HG02973 (cell line): ENCODE measurements around the gene LHFPL2.
A peak's percentile ranks its signal among the peaks of the same experiment; 100 is the strongest.

Source experiments
- ATAC-seq: cut with Tn5 transposase; IDR thresholded peaks from one replicate; pipeline ENCODE4 v1.9.1; 2021; ENCODE audit warnings: moderate library complexity; ENCODE audit not compliant: unreplicated experiment

LHFPL2 gene

DNA sequence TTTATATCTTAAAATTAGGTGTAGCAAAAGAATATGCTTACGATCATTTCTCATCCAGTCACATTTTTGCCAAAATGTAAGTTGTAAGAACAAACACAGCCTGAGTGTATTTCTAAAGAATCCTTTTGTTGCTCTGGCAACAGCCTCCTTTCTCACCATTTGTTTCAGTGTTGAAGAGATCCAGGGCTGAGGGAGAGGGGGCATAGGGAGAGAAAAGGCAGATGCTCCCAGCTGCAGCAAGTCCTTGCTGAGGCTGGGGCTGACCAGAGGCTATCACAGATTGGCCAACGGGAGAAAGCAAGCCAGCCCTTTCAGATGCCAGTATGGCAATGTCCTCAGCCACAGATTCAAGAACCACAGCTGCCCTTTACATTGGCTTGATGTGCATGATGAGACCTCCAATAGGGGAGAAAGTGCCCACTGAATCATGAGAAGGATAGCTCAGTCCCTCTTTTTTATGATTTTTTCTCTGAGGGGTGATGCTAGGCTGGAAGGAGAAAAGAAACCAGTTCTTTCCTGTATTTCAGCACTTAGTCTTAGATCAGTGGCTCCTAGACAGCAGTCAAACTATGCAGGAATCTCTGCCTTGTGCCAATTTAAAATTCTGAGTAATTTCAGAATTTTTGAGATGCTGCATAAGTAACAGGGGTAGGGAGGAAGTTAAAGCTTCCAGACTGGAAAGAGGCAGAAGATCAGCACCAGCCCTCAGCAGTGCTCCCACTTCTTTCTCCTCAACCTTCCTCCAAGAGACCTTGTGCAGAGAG, 142.1 kb downstream of the LHFPL2 start:
- ATAC-seq = no peak

DNA sequence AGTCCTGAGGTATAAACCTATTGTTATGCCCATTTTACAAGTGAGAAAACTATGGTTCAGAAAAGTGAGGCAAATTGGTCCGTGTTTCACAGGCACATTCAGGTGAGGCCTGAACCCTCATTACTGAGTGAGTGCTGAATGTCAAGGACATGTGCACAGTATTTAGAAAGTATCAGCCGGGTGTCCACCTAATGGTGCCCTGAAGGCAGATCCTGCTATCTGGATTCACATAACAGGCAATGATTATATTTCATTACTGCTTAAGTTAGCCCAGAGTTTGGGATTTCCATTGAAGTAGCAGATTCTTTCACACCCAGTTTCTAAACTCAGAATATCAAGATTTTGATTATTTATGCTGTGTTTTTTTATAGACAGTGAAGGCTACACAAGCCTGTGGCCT, 142.7 kb downstream of the LHFPL2 start:
- ATAC-seq = no peak

DNA sequence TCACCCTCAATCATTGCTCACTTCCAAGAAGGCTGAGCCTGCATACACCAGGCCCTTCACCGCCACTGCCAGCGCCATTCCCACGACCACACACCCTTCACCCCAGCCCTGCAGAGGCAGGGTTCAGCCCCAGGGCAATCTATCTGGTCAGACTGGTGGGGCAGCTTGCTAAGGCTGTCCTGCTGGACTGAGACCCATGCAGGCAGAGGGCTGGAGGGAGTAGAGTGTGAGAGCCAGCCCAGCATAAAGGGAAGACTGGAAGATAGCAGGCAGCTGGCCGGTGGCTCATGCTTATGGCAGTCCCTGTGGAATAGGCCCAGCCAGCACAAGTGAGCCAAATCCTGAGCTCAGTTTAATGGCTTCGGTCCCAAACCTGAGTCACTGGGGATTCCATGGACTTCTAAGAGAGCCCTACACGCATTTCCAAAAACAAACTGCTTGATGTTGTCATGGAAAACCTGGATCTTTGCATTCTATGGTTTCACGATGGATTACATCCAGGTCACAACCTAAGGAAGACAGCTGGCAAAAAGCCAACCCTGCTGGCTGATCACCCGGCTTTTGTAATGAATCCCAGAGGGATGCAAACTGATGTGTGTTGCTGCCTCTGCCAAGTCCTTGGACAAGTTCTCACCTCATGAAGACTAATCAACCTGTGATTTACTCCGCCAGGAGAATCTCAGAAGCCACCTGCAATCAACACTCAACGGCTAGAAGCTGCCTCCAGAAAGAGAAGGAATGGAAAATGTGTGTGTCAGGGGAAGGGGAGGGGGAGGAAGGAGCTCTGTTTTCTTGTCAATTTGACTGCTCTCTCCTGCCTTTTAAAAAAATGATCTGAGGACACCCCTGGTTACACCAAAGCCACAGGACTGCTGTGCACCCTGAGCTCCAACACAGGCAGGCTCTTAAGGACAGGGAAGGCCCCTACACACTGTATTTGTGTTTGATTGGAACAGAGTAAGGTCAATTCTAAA, 143.6 kb downstream of the LHFPL2 start:
- ATAC-seq = no peak

DNA sequence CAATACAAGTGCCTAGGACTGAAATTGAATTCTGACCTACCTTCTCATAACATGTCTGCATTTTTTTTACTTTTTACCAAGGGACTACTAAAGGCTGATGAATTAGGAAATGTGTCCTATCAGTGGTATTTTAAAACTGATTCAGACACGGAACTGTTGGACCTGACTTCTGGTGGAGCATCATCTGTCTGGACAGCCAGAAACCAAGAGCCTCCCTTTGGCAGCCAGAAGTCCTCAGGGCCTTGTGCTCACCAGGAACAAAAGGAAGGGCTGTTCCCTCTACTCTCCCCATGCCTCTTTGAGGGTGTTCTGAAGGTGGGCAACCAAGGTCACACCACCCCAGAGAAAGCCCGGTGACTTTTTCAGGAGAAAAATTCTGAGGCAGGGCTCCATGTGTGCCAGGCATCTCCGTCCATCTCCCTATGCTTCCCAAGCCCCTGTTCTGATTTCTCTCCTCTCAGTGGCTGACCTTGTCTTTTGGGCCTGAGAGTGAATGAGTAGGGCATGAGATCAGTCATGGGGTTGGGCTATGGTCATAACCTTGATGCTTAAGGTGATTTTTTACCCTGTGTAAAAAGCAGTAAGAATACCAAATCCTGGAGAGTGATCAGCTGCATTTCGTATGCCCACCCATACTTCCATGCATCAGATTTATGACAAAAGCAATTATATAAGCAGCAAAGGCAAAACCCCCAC, 144.5 kb downstream of the LHFPL2 start:
- no peak for ATAC-seq

DNA sequence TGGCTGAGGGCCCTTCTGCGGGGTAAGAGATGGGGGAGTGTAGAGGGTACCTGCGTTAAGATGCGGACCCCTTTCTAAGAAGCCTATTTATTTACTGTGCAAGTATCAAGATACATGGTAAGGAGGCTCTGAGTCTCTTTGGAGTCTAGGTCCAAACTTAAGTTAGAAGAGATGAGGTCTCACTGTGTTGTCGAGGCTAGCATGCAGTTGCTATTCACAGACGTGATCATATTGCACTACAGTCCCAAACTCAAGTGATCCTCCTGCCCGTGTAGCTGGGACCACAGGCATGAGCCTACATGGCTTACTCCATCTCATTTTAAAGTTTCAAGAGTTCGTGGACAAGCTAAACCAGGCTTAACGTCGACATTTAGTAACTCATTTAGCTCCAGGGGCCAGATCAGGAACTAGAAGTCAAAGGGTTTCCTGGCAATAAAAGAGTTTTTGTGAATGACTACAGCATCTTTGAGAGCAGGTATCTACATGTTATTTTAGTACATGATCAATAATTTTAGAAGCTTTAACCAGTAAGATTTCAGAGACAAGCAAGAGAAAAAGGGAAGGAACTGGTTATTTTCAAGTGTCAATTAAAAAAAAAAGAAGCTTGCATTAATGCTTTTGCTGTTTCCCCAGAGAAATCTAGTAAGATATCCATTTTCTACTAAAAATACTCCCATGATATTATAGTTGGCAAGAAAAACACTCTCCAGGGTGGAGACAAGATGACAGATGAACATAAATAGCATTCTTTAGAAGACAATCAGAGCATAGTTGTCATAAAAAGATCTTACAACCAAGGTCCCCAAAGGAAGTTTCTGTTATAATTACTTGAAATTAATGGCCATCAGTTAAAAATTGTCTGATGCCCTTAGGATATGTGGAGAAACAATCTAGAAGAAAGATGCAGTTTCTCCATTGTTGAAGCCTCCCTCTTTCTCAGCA, 146.9 kb downstream of the LHFPL2 start:
- no peak for ATAC-seq

DNA sequence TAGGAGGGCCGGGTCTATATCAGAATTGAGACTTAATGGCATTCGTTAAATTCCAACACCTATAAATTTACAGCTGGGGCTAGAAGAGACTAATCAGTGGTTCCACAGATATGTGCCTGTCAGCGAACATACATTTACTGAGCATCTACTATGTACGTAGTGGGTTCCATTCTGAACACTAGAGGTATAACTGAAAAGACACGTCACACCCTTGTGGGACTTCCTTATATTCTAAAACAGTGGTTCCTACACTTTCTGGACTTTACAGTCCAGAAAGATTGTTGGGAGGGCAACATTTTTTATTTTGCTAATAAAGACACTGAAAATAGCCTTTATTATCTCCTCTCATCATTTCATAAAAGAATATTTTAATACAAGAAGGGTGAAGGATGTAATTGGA, 147.7 kb downstream of the LHFPL2 start:
- ATAC-seq = no peak

DNA sequence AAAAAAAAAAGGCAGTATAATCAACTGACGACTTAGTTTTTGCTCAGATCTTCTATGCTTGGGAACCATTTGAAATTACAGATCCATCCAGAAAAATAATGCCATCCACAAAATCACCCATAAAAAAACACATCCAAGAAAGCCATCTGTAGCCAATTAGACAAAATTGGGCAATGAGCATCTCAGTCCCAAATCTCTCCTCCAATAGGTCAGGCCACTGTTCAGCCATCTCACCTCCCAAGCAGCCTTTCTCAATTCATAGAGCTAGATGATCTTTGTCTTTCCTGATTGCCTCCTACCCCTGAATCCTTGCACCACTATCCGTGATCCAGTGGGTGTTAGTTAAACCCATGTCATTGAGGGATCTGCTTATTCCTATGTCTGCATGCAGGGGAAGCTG, 148.5 kb downstream of the LHFPL2 start:
- no peak for ATAC-seq

DNA sequence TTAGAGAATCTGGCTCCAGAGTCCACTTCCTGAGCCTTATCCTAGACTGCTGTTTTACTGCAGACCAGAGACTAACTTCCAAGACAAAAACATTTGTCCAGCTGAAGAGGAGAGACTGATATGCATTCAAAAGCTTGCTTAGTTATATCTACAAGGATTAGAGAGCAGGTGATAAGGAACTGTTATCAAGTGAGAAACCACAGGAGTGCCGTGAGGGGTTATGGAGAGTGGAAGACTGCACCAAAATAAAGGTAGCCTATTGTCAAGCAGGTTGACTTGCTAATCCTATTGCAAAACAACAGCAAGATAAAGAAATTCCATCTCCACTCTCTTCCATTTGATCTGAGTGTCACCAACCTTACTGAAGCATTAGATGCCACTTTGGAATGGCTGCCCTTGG, 149.1 kb downstream of the LHFPL2 start:
- no peak for ATAC-seq

DNA sequence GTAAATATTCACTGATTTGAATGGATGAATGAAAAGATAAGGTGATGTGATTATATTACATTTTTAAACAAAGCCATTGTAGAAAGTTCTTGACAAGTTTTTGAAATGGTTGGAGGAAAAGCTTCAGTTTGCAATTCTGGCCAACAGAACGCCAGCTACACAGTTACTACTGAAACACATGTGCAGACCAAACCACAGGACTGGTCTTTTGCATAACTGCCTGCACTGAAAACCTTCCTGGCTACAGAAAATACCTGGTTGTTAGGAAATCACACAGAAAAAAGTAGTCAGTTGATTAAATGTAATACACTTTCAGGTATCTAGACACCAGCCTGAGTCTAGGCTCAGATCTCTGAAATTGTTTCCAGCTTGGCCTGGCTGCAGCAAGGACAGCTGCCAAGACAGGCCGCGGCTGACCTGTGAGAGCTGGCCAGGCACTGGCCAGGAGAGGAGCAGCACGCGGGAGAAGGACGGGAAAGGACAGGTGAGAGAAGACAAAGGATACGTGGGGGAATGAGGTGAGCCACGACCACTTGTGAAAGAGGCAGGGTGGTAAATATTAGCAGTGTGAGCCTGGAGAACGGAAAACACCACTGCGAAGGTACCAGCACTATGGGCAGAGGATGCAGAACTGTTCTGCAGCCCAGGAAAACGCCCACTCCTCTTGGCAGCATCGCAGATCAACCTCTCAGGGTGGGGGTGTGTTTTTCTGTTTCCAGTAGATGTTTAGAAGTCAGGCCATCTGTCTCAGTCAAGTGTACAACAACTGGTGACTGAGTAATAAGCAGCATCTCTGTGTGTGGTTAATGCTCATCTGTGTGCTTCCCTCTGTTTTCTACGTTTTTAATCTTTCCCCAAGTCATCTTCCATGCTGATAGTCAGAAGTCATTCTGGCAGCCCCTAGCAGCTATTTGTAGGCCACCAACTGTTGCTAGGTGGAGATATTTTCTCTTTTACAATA, 150.7 kb downstream of the LHFPL2 start:
- ATAC-seq = no peak

DNA sequence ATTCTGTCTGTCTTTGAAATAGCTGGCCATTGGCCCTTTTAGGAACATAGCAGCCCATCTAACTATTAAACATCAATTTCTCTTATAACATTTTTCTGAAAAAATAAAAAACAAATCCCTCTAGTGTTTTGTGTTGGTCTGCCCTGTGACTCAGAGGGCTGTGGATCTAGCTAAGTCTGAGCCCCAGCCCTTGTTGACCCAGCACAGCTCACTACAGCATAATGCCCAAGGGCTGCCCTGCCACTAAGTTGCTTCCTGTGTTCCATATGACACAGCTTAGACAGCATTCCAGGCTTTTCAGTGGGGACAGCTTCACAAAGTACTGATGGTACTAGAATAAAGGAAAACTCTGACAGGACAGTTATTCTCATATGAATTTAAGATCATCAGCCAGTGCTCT, 152.2 kb downstream of the LHFPL2 start:
- no peak for ATAC-seq

DNA sequence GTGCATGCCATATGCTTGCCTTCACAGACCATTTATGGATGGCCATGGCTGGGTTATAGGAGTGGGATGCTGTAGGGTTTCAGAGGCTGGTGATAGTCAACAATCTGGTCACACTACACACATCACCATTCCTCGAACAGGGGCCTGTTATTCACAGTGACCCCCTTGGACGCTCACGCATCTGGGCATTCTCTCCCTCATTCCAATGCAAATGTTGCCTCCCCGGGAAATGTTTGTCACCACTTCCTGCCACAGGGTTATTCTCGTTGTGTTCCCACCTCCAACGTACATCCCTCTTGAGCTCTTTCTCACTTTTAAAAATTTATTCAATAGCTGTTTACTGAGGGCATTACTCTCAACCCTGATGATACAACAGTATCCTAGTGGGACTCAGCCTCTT, 152.8 kb downstream of the LHFPL2 start:
- no peak for ATAC-seq

DNA sequence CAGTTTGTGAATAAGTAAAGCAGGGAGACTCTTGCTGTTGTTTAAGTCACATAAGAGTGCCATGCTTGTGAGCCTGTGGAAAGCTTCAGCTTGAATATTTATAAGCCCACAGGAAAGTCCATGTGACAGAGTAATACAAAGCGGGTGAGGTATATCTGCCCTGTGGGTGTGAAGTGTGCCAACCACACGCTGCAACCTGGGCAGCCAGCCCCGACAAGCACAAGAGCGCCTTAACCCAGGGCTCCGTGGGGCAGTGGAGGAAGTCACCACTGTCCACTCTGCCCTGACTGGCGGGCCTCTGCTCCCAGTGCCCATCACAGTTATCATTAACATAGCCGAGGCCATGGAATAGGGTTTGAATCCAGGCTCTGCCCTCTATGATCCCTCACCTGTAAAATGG, 155.9 kb downstream of the LHFPL2 start:
- no peak for ATAC-seq

DNA sequence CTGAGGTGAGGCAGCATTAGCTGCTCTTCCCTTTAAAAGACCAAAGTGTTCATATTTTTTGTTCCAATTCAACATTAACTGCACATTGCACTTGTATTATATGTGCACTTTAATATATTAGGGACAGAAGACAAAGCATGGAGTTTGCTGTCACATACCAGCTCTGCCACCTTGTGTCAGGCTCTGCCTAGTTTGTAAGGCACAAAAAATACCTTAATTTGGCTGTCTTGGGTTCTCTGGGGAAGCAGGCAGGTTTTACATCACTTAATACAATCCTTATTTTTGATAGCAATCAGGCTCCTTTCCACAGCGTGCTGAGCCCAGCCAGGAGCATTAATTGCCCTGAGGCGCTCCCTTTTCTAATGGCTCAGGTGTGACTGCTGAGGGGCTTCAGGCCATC, 156.3 kb downstream of the LHFPL2 start:
- ATAC-seq = no peak

DNA sequence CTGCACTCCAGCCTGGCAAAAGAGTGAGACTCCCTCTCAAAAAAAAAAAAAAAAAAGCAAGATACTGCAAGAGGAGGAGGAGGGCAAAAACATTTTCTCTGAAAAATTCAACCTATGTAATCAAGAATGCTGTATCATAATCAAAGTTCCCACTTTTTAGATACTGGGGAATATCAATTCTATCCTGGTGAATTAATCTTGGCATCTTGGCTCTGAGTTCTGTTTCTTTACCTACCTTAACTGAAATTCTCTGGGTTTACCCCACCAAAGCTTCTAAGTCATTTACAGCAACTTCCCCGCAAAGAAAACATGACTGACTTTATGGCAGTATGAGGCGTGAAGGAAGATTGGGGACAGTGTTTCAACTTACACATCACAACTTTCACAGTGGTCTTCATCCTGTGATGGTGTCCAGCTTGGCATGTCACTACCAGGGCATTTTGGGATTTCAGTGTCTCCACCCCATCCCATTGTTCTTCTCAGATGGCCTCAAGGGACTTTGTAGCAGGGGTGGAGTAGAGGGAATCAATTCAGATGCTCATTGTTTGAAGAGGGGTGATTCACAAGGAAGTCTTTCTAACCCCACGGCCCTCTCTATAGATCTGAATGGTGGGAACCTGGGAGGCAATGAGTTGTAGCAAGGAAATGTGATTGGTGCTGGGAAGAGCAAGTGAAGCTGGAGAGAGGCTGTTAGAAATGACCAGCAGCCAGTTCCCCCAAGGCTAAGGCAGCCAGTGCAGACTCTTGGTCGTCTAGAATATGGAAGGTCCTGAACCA, 157.7 kb downstream of the LHFPL2 start:
- no peak for ATAC-seq

DNA sequence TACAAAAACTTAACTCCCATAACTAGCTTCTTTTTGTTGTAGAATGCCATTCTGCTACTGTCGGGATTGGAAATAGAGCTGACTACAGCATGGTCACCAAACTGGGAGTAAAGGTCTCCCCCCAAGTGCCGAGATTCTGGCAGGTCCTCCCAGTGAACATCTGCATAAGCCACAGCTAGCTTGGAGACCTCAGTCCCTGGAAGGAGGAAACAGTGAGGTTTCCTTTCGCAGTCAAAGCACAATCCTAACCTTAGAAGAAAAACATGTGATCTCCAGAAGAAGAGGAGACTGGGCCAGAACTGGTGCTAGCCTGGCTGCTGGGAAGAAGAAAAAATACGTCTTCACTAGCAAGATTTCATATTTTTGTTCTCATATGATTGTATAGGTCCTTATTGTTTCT, 160.7 kb downstream of the LHFPL2 start:
- ATAC-seq = no peak

DNA sequence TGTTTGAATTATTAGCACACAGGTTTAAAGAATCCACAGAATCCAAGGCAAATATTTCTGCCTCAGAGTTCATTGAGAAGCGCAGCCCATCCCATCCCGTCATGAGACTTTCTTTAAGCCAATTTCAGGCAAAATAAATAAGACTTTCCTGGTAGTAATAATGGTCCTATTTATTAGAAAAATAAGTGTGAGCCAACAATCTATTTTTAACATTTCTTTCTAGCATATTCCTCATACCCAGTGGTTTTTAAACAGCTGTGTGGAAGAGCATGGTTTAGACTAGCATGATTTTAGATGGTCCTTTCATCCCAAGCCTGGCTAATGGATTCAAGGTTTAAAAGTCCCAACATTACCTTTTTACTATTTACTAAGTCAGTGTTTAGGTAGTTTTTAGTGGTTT, 162.4 kb downstream of the LHFPL2 start:
- ATAC-seq = no peak

DNA sequence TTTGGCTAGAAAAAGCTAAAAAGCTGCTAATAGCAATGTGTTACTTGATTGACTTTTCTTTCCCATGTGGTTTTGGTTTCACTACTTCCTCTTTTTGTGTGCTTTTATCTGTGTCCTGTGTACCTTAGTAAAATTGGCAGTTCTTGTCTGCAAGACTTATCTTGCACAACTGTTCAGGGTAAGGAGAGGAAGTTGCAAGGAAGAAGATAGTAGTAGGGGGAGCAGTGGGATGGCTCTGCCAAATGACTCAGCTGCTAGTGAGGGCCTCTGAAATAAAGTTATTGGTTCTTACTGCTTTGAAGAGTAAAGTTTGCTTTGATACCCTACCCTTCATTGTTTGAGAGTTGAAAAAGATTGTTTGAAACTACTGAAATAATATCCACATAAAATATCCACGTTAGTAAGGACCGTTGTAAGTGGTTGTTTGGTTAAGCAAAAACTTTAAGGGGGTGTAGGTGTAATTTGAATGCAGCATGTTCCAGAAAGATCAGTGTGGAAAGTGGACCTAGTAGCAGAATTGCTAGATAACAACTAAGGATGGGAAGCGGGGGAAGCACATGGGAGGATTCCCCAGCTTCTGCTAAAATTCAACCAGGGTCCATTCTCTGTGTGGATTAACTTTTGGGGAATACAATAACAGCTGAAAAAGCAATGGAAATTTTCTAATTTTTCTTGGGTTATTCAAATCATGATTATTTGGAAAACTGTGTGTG, 164.6 kb downstream of the LHFPL2 start:
- ATAC-seq = peak; percentile 71

DNA sequence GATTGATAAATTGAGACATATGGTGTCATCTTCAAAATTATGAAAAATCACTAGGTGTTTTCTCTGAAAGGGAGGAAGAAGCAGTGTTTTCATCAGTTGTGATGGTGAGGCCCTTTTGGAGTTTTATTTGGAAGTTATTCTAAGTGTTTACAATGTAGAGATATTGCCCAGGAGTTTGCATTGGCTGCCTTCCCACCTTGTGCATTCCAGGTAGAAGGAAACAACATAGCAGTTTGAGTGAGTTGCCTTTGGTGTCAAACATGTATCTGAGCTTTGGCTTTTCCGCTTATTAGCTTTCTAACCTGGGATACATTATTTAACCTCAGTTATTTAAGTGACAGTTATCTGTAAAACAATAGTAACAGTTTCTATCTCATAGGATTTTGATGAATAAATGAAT, 165.6 kb downstream of the LHFPL2 start:
- no peak for ATAC-seq
